Measurements from ENCODE around the gene NR2C2.

- TF ChIP-seq GATA3 (IDR thresholded peaks at IDR 0.05; ENCODE audit: low read depth, low read length) (no peak), GATA2 (IDR thresholded peaks at IDR 0.05; ENCODE audit: low read depth, low read length) (no peak)
These were observed 1.7 kb downstream of the NR2C2 start for GRCh38 chr3:14949126-14949525.

Measured in SH-SY5Y (cell line).